GM12891 (cell line): ENCODE results near the gene PGAP3.

Experiments
- PAX5 ChIP-seq: IDR thresholded peaks from 2 replicates; pipeline ENCODE4 v1.6.1; 2011; ENCODE audit warnings: low read length, moderate library complexity, mild to moderate bottlenecking; ENCODE audit not compliant: insufficient read depth, severe bottlenecking
- POLR2A ChIP-seq: IDR thresholded peaks from 2 replicates; pipeline ENCODE4 v1.6.1; 2011; ENCODE audit warnings: low read depth, low read length, control low read depth
- POLR2AphosphoS5 ChIP-seq: IDR thresholded peaks from 2 replicates; pipeline ENCODE4 v1.6.1; 2011; ENCODE audit warnings: low read depth, low read length, control low read depth
- SPI1 ChIP-seq: IDR thresholded peaks from 2 replicates; pipeline ENCODE4 v1.6.1; 2011; ENCODE audit warnings: low read depth, low read length, control low read depth
- TAF1 ChIP-seq: IDR thresholded peaks from 2 replicates; pipeline ENCODE4 v1.6.1; 2011; ENCODE audit warnings: low read depth, low read length, control low read depth

DNA sequence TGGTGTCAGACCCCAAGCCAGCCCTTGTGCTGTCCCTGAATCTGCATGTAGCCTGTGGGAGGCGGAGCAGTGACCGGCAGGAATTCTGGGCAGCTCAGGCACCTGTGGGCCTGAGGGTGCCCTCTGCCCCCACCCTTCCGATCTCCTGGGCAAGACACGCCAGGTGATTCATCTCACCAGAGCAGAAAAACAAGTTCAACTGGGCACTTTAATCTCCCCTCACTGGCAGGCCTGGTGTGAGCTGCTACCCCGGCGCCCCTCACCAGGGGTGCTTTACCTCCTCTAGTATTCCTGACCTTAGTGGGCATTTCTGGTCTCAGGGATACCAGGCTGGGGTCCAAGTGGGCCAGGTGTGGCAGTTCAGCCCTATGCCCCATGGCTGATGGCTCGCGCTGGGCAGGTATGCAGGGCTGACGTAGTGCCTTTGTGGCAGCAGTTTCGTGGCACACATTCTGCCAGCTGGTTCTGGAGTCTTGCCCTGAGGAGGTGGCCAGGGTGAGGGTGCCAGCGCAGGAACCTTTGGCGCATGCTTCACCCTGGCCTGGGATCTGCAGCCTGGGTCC lies 18.0 kb upstream of the PGAP3 start:
- TF ChIP-seq TAF1 (no peak), POLR2A (no peak), SPI1 (no peak), POLR2AphosphoS5 (no peak), PAX5 (no peak)
